IMR-90 (cell line): ENCODE measurements around the gene ZNRF3.

Source experiments
- CEBPB ChIP-seq: IDR thresholded peaks from 2 replicates; pipeline ENCODE4 v1.6.1; 2012; ENCODE audit warnings: low read depth, low read length, improper control_type of control experiment
- CTCF ChIP-seq: conservative IDR thresholded peaks from 2 replicates; pipeline ENCODE4 v1.5.1; 2012; ENCODE audit warnings: mild to moderate bottlenecking, low read depth, low read length, improper control_type of control experiment
- MAFK ChIP-seq: IDR thresholded peaks from 2 replicates; pipeline ENCODE4 v1.6.1; 2012; ENCODE audit warnings: low read depth, low read length, improper control_type of control experiment
- MXI1 ChIP-seq: IDR thresholded peaks from 2 replicates; pipeline ENCODE4 v1.6.1; 2012; ENCODE audit warnings: low read depth, mild to moderate bottlenecking, low read length, moderate library complexity, borderline replicate concordance
- POLR2A ChIP-seq: IDR thresholded peaks from 2 replicates; pipeline ENCODE4 v1.6.1; 2012; ENCODE audit warnings: mild to moderate bottlenecking, low read depth, low read length
- RAD21 ChIP-seq: IDR thresholded peaks from 2 replicates; pipeline ENCODE4 v1.6.1; 2012; ENCODE audit warnings: low read length, improper control_type of control experiment
- TF ChIP-seq, protein P1 (sequence below): fragments of 150-350 bp; IDR thresholded peaks from 2 replicates; pipeline ENCODE4 v1.6.1; 2017; ENCODE audit warnings: mild to moderate bottlenecking, antibody characterized with exemption, low read length, low read depth

GRCh38 chr22:28989912-28990311, 106.5 kb downstream of the ZNRF3 start:
- no peak for TF ChIP-seq CTCF
- no peak for TF ChIP-seq POLR2A
- no peak for TF ChIP-seq RAD21
- no peak for TF ChIP-seq CEBPB
- no peak for TF ChIP-seq MAFK
- TF ChIP-seq, protein P1, sequence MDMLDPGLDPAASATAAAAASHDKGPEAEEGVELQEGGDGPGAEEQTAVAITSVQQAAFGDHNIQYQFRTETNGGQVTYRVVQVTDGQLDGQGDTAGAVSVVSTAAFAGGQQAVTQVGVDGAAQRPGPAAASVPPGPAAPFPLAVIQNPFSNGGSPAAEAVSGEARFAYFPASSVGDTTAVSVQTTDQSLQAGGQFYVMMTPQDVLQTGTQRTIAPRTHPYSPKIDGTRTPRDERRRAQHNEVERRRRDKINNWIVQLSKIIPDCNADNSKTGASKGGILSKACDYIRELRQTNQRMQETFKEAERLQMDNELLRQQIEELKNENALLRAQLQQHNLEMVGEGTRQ = no peak
- no peak for TF ChIP-seq MXI1
